HG03139 (cell line): ENCODE data around the gene HDDC3.
A peak's percentile ranks its signal among the peaks of the same experiment; 100 is the strongest.

Experiments
- ATAC-seq: cut with Tn5 transposase; IDR thresholded peaks from one replicate; pipeline ENCODE4 v1.9.1; 2021; ENCODE audit not compliant: unreplicated experiment

HDDC3 gene, protein sequence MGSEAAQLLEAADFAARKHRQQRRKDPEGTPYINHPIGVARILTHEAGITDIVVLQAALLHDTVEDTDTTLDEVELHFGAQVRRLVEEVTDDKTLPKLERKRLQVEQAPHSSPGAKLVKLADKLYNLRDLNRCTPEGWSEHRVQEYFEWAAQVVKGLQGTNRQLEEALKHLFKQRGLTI

DNA sequence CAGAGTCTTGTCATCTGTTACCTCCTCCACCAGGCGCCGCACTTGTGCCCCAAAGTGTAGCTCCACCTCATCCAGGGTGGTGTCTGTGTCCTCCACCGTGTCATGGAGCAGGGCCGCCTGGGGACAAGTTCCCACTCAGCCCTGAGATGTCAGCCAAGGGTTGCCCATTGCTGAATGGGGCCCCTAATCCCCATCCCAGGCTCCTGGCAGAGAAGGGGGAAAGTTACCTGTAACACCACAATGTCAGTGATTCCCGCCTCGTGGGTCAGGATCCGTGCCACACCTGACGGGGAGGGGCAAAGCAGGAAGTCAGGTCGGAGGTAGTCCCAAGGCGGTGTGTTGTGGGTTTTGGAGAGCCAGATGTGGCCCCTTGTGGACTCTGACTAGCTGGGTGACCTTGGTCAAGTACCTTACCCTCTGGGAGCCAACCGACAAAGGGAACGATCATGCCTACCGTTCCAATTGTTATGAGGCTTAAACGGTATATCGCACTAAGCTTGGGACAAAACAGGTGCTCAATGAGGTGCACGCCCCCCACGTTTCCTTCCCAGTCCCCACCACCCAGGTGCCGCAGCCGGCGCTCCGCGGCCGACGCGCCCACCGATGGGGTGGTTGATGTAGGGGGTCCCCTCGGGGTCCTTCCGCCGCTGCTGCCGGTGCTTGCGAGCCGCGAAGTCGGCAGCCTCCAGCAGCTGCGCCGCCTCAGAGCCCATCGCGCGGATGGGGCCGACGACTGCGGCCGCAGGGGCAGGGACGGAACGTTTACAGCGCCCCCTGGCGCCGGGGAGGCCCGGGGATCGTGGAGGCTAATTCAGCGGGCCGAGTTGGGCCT, at the start of gene HDDC3:
HDDC3 (minus strand) TSS at position 722 of the 832 bp plus-strand sequence; CDS start at position 713, 9 bp downstream.
- ATAC-seq, result peak; percentile 43

- no peak for ATAC-seq
Observed at GRCh38 chr15:90982135-90982534, 49.8 kb upstream of the HDDC3 start.

DNA sequence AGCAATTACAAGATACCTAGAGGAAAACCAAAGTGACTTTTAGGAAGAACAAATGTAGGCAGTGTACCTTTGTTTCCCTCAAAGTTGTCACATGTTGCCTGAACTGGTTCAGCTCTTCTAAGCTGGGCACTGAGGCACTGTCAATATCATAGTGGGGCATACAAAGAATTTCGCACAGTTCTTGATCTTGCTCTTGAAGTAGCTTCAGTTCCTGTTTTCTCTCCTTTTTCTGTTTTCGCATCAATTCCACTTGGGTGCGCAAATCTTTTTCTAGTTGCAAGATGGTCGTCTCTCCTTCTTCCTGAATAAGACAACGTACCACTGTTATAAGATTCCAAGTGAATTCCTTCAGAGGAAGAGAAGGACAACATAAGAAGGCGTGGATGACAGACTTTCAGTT, 49.3 kb upstream of the HDDC3 start:
- ATAC-seq, result peak; percentile 72

- no peak for ATAC-seq
Observed at GRCh38 chr15:90979582-90979981, 47.2 kb upstream of the HDDC3 start.

- ATAC-seq, result no peak
Observed at GRCh38 chr15:90974216-90974615, 41.9 kb upstream of the HDDC3 start.

DNA sequence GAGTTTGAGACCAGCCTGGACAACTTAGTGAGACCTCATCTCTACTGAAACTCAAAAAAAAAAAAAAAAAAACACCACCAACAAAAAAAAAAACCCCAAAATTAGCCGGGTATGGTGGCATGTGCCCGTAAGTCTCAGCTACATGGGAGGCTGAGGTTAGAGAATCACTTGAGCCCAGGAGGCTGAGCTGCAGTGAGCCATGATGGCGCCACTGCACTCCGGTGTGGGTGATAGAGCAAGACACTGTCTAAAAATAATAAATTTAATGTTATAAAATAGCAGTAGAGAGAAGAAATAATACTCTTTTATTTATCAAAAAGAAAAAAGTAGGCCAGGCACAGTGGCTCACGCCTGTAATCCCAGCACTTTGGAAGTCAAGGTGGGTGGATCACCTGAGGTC, 39.8 kb upstream of the HDDC3 start:
- no peak for ATAC-seq

DNA sequence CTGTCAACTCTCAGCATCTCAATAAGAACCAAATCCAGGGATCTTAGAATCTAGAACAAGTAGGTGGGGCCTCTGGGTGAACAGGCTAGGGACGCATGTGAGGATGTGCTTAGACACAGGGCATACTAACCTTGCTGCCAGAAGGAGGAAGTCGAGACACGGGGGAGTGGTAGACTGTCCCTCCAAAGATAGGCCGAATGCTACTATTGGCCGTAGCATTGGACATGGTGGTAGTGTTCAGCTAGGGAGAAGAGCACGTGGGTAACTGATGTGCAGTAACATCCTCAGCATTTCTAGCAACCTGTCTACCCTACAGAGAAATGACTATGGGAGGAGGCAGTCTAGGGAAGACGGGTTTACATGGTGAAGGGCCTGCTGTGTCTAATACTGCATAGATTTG, 37.9 kb upstream of the HDDC3 start:
- no peak for ATAC-seq

GRCh38 chr15:90968434-90968833, 36.1 kb upstream of the HDDC3 start:
- no peak for ATAC-seq

- no peak for ATAC-seq
Observed at GRCh38 chr15:90967206-90967605, 34.9 kb upstream of the HDDC3 start.

DNA sequence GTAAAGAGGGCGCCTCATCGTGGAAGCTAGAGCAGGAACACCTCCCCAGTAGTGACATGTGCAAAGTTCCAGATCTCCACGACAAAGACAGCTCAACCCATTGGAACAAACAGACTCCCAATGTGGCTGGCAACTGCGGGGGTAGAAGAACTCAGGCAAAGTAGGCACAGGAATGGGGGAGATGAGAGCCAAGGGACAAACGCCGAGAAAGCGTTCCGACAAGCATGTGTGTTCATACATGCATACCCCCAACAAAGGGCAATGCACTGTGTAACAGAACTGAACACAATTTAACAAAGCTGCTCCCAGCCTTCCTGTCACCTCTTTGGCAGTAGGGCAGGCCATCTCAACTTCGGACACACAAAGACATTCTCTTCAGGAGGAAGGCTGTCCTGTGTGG, 33.9 kb upstream of the HDDC3 start:
- ATAC-seq, result no peak

- ATAC-seq, result no peak
Observed at GRCh38 chr15:90962021-90962420, 29.7 kb upstream of the HDDC3 start.

- ATAC-seq, result no peak
Observed at GRCh38 chr15:90960298-90961091, 28.1 kb upstream of the HDDC3 start.

- ATAC-seq, result no peak
Observed at GRCh38 chr15:90959894-90960293, 27.5 kb upstream of the HDDC3 start.

- no peak for ATAC-seq
Observed at GRCh38 chr15:90959028-90959595, 26.8 kb upstream of the HDDC3 start.

- no peak for ATAC-seq
Observed at GRCh38 chr15:90957791-90958190, 25.4 kb upstream of the HDDC3 start.

DNA sequence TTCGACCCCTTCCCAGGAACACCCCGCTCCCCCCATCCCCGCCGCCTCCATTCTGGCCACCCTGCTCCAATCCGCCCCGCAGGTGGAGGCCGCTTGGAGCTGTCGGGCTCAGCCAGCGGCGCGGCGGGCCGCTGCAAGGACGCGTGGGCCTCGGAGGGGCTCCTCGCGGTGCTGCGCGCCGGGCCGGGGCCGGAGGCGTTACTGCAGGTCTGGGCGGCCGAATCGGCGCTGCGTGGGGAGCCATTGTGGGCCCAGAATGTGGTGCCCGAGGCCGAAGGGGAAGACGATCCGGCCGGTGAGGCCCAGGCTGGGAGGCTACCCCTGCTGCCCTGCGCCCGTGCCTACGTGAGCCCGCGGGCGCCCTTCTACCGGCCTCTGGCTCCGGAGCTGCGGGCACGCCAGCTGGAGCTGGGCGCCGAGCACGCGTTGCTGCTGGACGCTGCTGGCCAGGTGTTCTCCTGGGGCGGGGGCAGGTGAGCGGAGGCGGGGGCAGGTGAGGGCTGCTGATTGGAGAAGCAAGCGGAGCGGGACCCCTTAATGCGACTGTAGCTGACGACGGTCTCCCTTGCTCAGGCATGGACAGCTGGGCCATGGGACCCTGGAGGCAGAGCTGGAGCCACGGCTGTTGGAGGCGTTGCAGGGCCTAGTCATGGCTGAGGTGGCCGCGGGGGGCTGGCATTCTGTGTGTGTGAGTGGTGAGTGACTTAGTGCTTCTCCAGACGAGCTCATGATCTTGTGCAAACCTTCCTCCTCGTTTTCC, 24.9 kb upstream of the HDDC3 start:
- no peak for ATAC-seq

DNA sequence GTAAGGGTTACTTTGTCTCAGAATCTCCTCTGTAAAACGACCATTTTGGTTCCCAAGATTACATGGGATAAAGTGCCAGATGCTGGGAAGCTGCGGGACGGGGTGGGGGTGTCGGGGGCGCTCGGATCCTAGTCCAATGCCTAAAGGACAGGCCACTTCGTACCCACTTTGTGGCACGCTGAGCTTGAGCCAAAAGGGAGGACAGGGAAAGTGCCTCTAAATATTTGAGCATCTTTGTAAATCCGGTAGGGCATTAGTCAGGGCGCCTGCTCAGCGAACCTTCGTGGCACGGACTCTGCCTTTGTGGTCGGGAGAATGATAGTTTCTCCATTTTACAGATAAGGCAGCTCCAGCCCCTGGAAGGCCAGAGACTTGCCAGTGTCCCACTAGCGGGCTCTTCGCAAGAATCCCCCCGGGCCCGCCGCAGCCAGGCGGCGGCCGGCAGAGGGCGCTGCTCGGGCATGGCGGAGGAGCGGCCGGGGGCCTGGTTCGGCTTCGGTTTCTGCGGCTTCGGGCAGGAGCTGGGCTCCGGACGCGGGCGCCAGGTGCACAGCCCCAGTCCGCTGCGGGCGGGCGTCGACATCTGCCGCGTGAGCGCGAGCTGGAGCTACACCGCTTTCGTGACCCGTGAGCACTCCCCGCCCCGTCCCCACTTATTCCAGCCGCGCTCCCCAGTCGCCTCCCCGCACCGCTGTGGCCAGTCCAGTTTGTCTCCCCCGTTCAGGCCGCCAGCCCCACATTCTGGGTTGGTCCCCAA, 24.1 kb upstream of the HDDC3 start:
- ATAC-seq, result no peak

- no peak for ATAC-seq
Observed at GRCh38 chr15:90955624-90956273, 23.4 kb upstream of the HDDC3 start.
